ENCODE data around the gene KDELR1. TPM values are rescaled to one million over a fixed set of nuclear protein-coding genes. Genes with fewer than 3 reads are reported as not detected.

KDELR1 gene
- total and polyA plus RNA-seq, 9 of the 15 experiments (the other 6 are each of a cell fraction or from before 2014, with no cell fraction given) = 6.1 to 165 (median 58.5) TPM

DNA sequence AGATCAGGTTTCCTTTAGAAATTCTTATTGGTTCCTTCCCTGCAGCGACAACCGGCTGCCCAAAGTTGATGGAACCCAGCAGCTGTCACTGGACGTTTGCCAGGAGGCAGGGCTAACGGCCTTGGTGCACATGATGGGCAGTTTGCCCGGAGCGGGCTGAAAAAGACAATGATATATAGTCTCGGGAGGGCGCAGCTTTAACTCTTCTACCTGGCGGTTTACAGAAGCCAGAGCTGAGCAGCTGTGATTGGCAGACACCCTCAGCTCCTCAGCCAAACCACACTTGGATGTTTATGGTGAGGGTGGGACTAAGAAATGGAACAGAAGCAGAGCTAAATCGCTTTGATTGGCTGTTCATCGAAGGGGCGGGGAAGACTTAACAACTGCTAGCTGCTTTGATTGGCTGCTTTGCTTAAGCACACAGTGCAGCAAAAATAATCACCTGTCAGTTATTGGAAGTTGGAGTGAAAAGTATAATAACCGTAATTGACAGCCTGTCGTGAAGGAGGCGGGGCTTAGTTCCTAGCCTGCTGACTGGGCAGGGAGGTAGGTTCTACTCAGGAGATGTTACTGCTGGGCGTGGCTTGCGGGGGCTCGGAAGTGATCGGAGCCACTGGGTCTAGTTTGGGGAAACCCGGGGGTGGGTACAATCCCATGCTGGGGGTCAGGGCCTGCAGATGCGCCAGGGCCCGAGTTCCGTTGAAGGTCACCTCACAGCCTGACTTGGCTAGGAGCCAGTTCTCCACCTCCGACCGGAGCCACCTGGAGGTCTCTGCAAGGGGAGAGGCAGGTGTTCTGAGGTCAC, 58.5 kb downstream of the KDELR1 start (continued):
- TF ChIP-seq ZNF76 (CRISPR knock-in tag; IDR thresholded peaks at IDR 0.05; ENCODE audit: borderline replicate concordance) (no peak), SMARCA4 (IDR thresholded peaks at IDR 0.05) (no peak), GATAD2B (IDR thresholded peaks at IDR 0.05; ENCODE audit: borderline replicate concordance) (no peak), LARP7 (IDR thresholded peaks at IDR 0.05) (no peak), CCNT2 (IDR thresholded peaks at IDR 0.05; ENCODE audit: borderline replicate concordance, extremely low read depth, insufficient read length, low read depth, low read length) (no peak), KAT8 (IDR thresholded peaks at IDR 0.05; ENCODE audit: low read depth) (no peak), TAF9B (IDR thresholded peaks at IDR 0.05; ENCODE audit: partially characterized antibody) (peak; percentile 86), SLC30A9 (CRISPR knock-in tag; IDR thresholded peaks at IDR 0.05) (no peak), MBD2 (IDR thresholded peaks at IDR 0.05; ENCODE audit: borderline replicate concordance, low read depth) (peak; percentile 61; the same call in 1 of the 2 replicates), FOXJ2 (tag; IDR thresholded peaks at IDR 0.05) (peak; percentile 63; the same call in 1 of the 2 replicates)
- TF ChIP-seq, protein P1, sequence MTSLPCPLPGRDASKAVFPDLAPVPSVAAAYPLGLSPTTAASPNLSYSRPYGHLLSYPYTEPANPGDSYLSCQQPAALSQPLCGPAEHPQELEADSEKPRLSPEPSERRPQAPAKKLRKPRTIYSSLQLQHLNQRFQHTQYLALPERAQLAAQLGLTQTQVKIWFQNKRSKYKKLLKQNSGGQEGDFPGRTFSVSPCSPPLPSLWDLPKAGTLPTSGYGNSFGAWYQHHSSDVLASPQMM (CRISPR knock-in tag; IDR thresholded peaks at IDR 0.05) = no peak
- TF ChIP-seq, protein P2, sequence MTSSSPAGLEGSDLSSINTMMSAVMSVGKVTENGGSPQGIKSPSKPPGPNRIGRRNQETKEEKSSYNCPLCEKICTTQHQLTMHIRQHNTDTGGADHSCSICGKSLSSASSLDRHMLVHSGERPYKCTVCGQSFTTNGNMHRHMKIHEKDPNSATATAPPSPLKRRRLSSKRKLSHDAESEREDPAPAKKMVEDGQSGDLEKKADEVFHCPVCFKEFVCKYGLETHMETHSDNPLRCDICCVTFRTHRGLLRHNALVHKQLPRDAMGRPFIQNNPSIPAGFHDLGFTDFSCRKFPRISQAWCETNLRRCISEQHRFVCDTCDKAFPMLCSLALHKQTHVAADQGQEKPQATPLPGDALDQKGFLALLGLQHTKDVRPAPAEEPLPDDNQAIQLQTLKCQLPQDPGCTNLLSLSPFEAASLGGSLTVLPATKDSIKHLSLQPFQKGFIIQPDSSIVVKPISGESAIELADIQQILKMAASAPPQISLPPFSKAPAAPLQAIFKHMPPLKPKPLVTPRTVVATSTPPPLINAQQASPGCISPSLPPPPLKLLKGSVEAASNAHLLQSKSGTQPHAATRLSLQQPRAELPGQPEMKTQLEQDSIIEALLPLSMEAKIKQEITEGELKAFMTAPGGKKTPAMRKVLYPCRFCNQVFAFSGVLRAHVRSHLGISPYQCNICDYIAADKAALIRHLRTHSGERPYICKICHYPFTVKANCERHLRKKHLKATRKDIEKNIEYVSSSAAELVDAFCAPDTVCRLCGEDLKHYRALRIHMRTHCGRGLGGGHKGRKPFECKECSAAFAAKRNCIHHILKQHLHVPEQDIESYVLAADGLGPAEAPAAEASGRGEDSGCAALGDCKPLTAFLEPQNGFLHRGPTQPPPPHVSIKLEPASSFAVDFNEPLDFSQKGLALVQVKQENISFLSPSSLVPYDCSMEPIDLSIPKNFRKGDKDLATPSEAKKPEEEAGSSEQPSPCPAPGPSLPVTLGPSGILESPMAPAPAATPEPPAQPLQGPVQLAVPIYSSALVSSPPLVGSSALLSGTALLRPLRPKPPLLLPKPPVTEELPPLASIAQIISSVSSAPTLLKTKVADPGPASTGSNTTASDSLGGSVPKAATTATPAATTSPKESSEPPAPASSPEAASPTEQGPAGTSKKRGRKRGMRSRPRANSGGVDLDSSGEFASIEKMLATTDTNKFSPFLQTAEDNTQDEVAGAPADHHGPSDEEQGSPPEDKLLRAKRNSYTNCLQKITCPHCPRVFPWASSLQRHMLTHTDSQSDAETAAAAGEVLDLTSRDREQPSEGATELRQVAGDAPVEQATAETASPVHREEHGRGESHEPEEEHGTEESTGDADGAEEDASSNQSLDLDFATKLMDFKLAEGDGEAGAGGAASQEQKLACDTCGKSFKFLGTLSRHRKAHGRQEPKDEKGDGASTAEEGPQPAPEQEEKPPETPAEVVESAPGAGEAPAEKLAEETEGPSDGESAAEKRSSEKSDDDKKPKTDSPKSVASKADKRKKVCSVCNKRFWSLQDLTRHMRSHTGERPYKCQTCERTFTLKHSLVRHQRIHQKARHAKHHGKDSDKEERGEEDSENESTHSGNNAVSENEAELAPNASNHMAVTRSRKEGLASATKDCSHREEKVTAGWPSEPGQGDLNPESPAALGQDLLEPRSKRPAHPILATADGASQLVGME (CRISPR knock-in tag; IDR thresholded peaks at IDR 0.05) = no peak
- TF ChIP-seq, protein P3, sequence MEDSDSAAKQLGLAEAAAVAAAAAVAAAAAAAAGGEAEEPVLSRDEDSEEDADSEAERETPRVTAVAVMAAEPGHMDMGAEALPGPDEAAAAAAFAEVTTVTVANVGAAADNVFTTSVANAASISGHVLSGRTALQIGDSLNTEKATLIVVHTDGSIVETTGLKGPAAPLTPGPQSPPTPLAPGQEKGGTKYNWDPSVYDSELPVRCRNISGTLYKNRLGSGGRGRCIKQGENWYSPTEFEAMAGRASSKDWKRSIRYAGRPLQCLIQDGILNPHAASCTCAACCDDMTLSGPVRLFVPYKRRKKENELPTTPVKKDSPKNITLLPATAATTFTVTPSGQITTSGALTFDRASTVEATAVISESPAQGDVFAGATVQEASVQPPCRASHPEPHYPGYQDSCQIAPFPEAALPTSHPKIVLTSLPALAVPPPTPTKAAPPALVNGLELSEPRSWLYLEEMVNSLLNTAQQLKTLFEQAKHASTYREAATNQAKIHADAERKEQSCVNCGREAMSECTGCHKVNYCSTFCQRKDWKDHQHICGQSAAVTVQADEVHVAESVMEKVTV (CRISPR knock-in tag; IDR thresholded peaks at IDR 0.05) = no peak
- TF ChIP-seq, protein P4, sequence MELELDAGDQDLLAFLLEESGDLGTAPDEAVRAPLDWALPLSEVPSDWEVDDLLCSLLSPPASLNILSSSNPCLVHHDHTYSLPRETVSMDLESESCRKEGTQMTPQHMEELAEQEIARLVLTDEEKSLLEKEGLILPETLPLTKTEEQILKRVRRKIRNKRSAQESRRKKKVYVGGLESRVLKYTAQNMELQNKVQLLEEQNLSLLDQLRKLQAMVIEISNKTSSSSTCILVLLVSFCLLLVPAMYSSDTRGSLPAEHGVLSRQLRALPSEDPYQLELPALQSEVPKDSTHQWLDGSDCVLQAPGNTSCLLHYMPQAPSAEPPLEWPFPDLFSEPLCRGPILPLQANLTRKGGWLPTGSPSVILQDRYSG (tag; conservative IDR thresholded peaks at IDR 0.05; ENCODE audit: low read depth) = no peak
- TF ChIP-seq, protein P5, sequence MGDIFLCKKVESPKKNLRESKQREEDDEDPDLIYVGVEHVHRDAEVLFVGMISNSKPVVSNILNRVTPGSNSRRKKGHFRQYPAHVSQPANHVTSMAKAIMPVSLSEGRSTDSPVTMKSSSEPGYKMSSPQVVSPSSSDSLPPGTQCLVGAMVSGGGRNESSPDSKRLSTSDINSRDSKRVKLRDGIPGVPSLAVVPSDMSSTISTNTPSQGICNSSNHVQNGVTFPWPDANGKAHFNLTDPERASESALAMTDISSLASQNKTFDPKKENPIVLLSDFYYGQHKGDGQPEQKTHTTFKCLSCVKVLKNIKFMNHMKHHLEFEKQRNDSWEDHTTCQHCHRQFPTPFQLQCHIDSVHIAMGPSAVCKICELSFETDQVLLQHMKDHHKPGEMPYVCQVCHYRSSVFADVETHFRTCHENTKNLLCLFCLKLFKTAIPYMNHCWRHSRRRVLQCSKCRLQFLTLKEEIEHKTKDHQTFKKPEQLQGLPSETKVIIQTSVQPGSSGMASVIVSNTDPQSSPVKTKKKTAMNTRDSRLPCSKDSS (IDR thresholded peaks at IDR 0.05; ENCODE audit: low read depth, partially characterized antibody) = no peak

Measured in K562 (cell line).